Measurements from ENCODE around the gene ATR. TPM values are rescaled to one million over a fixed set of nuclear protein-coding genes. Genes with fewer than 3 reads are reported as not detected.

Gene ATR
- total and polyA plus RNA-seq, 10 of the 15 experiments (the other 5 are each of a cell fraction or from before 2014, with no cell fraction given), result 21.0 to 41.5 (median 30.1) TPM

GRCh38 chr3:142436951-142437585 is 141.5 kb downstream of the ATR start:
- no peak overlapping the region for H3K27ac ChIP-seq (ENCODE audit: control insufficient read depth, insufficient read depth)
- H2AFZ ChIP-seq (ENCODE audit: control insufficient read depth, low read depth, low read length), result no peak overlapping the region
- ATAC-seq (no peak; the same call in 2 of the 3 replicates), FAIRE-seq (no peak), DNase-seq (ENCODE audit: low read depth, low spot score) (no peak)
- in situ Hi-C loops (cut with MboI), result no loop called here
- ChIA-PET CTCF (no interaction called here), POLR2A (interaction anchor here (2.0 kb wide), 1 partner anchor 9 kb away, joined by 5 read pairs; no protein-coding TSS in a partner anchor), RAD21 (ENCODE audit: unreplicated experiment) (no interaction called here), SMC1A (ENCODE audit: uncharacterized antibody, unreplicated experiment) (no interaction called here)
- peaks cover 20% of the 10 kb centered on the region for H3K79me2 ChIP-seq (ENCODE audit: control insufficient read depth, insufficient read depth, low read length)
- H3K27me3 ChIP-seq (replicated peaks in 1 of 2; ENCODE audit: control insufficient read depth in 2 of 2, insufficient read depth in 2 of 2, low read length in 1 of 2), result no peaks in the 10 kb centered on the region
- no peak overlapping the region for H3K4me3 ChIP-seq
- no peaks in the 10 kb centered on the region for H4K20me1 ChIP-seq (ENCODE audit: control insufficient read depth, insufficient read depth)
- no peaks in the 10 kb centered on the region; the same call in 2 of the 3 replicates for H3K9me3 ChIP-seq (replicated peaks; ENCODE audit: control insufficient read depth, insufficient read depth, low read length)
- no TSS peak for BruUV-seq (replicated peaks)
- intact Hi-C loops (cut with micrococcal nuclease; ENCODE audit: unreplicated experiment), result no loop called here
- TF ChIP-seq, protein P1, sequence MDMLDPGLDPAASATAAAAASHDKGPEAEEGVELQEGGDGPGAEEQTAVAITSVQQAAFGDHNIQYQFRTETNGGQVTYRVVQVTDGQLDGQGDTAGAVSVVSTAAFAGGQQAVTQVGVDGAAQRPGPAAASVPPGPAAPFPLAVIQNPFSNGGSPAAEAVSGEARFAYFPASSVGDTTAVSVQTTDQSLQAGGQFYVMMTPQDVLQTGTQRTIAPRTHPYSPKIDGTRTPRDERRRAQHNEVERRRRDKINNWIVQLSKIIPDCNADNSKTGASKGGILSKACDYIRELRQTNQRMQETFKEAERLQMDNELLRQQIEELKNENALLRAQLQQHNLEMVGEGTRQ (IDR thresholded peaks at IDR 0.05; ENCODE audit: borderline replicate concordance, low read depth, low read length), result no peak
- no peak for TF ChIP-seq SKIL (IDR thresholded peaks at IDR 0.05; ENCODE audit: low read depth, poor library complexity, severe bottlenecking)
- TF ChIP-seq ZNF217 (IDR thresholded peaks at IDR 0.05), result no peak
- TF ChIP-seq TCF3 (IDR thresholded peaks at IDR 0.05; ENCODE audit: borderline replicate concordance, insufficient read depth, low read depth, low read length), result no peak
- TF ChIP-seq SP1 (IDR thresholded peaks at IDR 0.05; ENCODE audit: low read depth, low read length), result no peak
- TF ChIP-seq ZNF24 (IDR thresholded peaks at IDR 0.05), result no peak
- no peak for TF ChIP-seq CBX5 (IDR thresholded peaks at IDR 0.05; ENCODE audit: low read depth)
- H3K9ac ChIP-seq (ENCODE audit: control insufficient read depth, insufficient read depth, low read length), result no peak overlapping the region
- H3K4me2 ChIP-seq (ENCODE audit: control insufficient read depth, insufficient read depth), result no peak overlapping the region
- peaks cover 0 to 7% of the 10 kb centered on the region in 2 experiments; a peak in 2 of 4 replicates for H3K36me3 ChIP-seq (ENCODE audit: control insufficient read depth in 2 of 2, insufficient read depth in 2 of 2, low read length in 1 of 2)
- H3K4me1 ChIP-seq (ENCODE audit: control insufficient read depth, insufficient read depth, low read length), result no peaks in the 10 kb centered on the region
